ENCODE measurements around the gene HYOU1. TPM values are rescaled to one million over a fixed set of nuclear protein-coding genes. Genes with fewer than 3 reads are reported as not detected.
A peak's percentile ranks its signal among the peaks of the same experiment; 100 is the strongest.

Gene HYOU1
- total RNA-seq, 1 experiment from 2014 or later, result 117 TPM

DNA sequence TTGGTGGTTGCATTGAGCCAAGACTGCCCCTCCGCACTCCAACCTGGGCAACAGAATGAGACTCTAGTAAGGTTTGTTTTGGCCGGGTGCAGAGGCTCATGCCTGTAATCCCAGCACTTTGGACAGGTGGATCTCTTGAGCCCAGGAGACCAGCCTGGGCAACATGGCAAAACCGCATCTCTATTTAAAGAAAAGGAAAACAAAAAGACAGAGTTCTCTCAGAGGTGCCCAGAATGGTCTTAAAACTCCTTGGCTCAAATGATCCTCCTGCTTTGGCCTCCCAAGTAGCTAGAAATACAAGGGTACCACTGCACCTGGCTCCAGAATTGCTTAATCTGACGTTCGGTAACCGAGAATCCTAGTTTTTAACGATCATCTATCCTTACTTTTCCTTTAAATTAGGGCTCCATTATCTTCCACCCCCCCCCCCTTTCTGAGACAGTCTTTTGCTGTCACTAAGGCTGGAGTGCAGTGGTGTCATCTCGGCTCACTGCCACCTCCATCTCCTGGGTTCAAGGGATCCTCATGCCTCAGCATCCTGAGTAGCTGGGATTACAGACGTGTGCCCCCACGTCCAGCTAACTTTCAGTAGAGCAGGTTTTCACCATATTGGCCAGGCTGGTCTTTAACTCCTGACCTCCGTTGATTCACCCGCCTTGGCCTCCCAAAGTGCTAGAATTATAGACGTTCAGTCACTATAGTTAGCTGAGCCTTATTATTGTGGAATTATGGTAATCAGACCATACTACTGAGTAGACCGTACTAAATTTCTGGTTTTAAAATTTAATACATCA, 40.6 kb downstream of the HYOU1 start:
- intact Hi-C loops (cut with micrococcal nuclease; ENCODE audit: unreplicated experiment), result loop anchor here (5.0 kb wide), 2 partner anchors 181 to 306 kb away; no protein-coding TSS in a partner anchor
- no TSS peak for BruUV-seq (replicated peaks)

DNA sequence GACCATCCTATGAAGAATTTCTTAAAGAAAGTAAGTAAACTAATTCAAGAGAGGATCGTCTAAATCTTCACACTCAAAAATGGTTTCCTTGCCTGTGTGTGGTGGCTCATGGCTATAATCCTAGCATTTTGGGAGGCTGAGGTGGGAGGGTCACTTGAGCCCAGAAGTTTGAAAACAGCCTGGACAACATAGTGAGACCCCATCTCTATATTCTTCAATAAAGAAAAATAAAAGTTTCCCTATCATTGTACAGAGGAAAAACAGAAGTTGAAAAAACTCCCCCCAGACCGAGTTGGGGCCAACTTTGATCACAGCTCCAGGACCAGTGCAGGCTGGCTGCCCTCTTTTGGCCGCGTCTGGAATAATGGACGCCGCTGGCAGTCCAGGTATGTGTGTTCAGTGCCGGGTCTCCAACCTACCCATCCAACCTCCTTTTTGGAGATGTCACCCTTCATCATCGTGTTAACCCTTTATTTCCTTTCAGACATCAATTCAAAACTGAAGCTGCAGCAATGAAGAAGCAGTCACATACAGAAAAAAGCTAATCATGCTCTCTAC, 41.9 kb downstream of the HYOU1 start:
- Histone ChIP-seq H3K4me1 (replicated peaks; ENCODE audit: insufficient read depth) (peaks cover 23% of the 10 kb centered on the region), H3K4me3 (no peak overlapping the region; the same call in 1 of the 2 replicates), H3K79me2 (ENCODE audit: low read depth) (peaks cover 55% of the 10 kb centered on the region), H3K36me3 (ENCODE audit: low read depth) (peaks cover 47% of the 10 kb centered on the region), H2AFZ (no peak overlapping the region), H3F3A (ENCODE audit: insufficient read depth, low read depth) (peaks cover 90% of the 10 kb centered on the region), H3K27me3 (ENCODE audit: insufficient read depth, low read depth) (no peaks in the 10 kb centered on the region), H4K20me1 (ENCODE audit: insufficient read depth) (peaks cover 38% of the 10 kb centered on the region), H3K27ac (peak overlapping the region; percentile 24; the same call in 1 of the 2 replicates), H3K9me2 (ENCODE audit: insufficient read depth) (no peaks in the 10 kb centered on the region), H3K4me2 (no peak overlapping the region; the same call in 1 of the 2 replicates), H3K9me3 (ENCODE audit: insufficient read depth, low read depth) (no peaks in the 10 kb centered on the region)
- POLR2A ChIA-PET (ENCODE audit: unreplicated experiment), result interaction anchor here (0.6 kb wide), 2 partner anchors 103 to 326 kb away, joined by 5 to 6 read pairs; no protein-coding TSS in a partner anchor
- CTCF ChIA-PET, result no interaction called here
- BruUV-seq (replicated peaks), result no TSS peak
- no peak for TF ChIP-seq EZH2 (IDR thresholded peaks at IDR 0.05; ENCODE audit: low read depth)
- TF ChIP-seq, protein P1, sequence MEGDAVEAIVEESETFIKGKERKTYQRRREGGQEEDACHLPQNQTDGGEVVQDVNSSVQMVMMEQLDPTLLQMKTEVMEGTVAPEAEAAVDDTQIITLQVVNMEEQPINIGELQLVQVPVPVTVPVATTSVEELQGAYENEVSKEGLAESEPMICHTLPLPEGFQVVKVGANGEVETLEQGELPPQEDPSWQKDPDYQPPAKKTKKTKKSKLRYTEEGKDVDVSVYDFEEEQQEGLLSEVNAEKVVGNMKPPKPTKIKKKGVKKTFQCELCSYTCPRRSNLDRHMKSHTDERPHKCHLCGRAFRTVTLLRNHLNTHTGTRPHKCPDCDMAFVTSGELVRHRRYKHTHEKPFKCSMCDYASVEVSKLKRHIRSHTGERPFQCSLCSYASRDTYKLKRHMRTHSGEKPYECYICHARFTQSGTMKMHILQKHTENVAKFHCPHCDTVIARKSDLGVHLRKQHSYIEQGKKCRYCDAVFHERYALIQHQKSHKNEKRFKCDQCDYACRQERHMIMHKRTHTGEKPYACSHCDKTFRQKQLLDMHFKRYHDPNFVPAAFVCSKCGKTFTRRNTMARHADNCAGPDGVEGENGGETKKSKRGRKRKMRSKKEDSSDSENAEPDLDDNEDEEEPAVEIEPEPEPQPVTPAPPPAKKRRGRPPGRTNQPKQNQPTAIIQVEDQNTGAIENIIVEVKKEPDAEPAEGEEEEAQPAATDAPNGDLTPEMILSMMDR (conservative IDR thresholded peaks at IDR 0.05), result peak; percentile 42; the same call in 1 of the 2 replicates
- intact Hi-C loops (cut with micrococcal nuclease; ENCODE audit: unreplicated experiment), result loop anchor here (5.0 kb wide), 2 partner anchors 182 to 307 kb away; no protein-coding TSS in a partner anchor
- DNase-seq, result peak in 1 of 2 experiments; percentile 24

More for the DNA sequence above, 40.6 kb downstream of the HYOU1 start:
- POLR2A ChIA-PET (ENCODE audit: unreplicated experiment), result interaction anchor here (0.6 to 0.7 kb wide), 2 partner anchors 104 to 322 kb away, joined by 5 to 30 read pairs; no protein-coding TSS in a partner anchor
- H3K9me2 ChIP-seq (ENCODE audit: insufficient read depth), result no peaks in the 10 kb centered on the region
- peak overlapping the region; percentile 97 for H3K4me2 ChIP-seq
- peaks cover 51% of the 10 kb centered on the region for H3K36me3 ChIP-seq (ENCODE audit: low read depth)
- peaks cover 68% of the 10 kb centered on the region for H3K79me2 ChIP-seq (ENCODE audit: low read depth)
- peaks cover 42% of the 10 kb centered on the region for H4K20me1 ChIP-seq (ENCODE audit: insufficient read depth)
- DNase-seq, result peak in 1 of 2 experiments; percentile 19
- peak overlapping the region; percentile 78 for H3K27ac ChIP-seq
- no peak overlapping the region for H2AFZ ChIP-seq
- peak overlapping the region; percentile 98 for H3K4me3 ChIP-seq
- TF ChIP-seq EZH2 (IDR thresholded peaks at IDR 0.05; ENCODE audit: low read depth), result no peak
- TF ChIP-seq, protein P1 (conservative IDR thresholded peaks at IDR 0.05), result no peak
- CTCF ChIA-PET, result no interaction called here
- peaks cover 34% of the 10 kb centered on the region for H3K4me1 ChIP-seq (replicated peaks; ENCODE audit: insufficient read depth)
- H3K9me3 ChIP-seq (ENCODE audit: insufficient read depth, low read depth), result no peaks in the 10 kb centered on the region
- no peaks in the 10 kb centered on the region for H3K27me3 ChIP-seq (ENCODE audit: insufficient read depth, low read depth)
- H3F3A ChIP-seq (ENCODE audit: insufficient read depth, low read depth), result peaks cover 84% of the 10 kb centered on the region

DNA sequence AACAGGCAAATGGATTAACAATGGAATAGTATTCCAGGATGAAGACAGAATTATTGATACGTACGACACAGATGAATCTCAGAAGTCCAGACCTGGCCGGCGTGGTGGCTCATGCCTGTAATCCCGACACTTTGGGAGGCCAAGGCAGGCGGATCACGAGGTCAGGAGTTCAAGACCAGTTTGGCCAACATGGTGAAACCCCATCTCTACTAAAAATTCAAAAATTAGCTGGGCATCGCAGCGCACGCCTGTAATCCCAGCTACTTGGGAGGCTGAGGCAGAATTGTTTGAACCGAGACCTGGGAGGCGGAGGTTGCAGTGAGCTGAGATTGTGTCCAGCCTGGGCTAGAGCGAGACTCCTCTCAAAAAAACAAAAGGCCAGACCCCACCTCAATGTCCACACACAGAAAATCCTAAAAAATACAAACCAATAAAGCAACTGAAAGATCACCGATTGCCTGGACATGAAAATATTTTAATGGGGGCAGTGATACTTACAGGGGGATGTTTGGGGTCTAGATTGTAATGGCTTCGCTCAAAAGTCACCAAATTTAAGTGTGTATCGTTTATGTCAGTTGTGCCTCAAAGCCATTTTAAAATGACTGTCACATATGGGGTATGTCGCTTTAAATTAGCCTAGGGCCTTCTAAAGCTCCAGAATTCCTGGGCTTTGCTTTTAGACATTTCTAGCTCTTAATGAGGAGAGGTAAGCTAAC, 42.6 kb downstream of the HYOU1 start:
- CTCF ChIA-PET, result no interaction called here
- Histone ChIP-seq H3K4me3 (no peak overlapping the region), H3F3A (ENCODE audit: insufficient read depth, low read depth) (peaks cover 96% of the 10 kb centered on the region), H3K79me2 (ENCODE audit: low read depth) (peaks cover 48% of the 10 kb centered on the region), H3K36me3 (ENCODE audit: low read depth) (peaks cover 47% of the 10 kb centered on the region), H3K9me2 (ENCODE audit: insufficient read depth) (no peaks in the 10 kb centered on the region), H2AFZ (no peak overlapping the region), H4K20me1 (ENCODE audit: insufficient read depth) (peaks cover 38% of the 10 kb centered on the region), H3K4me2 (no peak overlapping the region), H3K9me3 (ENCODE audit: insufficient read depth, low read depth) (no peaks in the 10 kb centered on the region), H3K27me3 (ENCODE audit: insufficient read depth, low read depth) (no peaks in the 10 kb centered on the region), H3K4me1 (replicated peaks; ENCODE audit: insufficient read depth) (peaks cover 18% of the 10 kb centered on the region), H3K27ac (peak overlapping the region; percentile 24; the same call in 1 of the 2 replicates)
- BruUV-seq (replicated peaks), result no TSS peak
- TF ChIP-seq, protein P1 (conservative IDR thresholded peaks at IDR 0.05), result no peak
- TF ChIP-seq EZH2 (IDR thresholded peaks at IDR 0.05; ENCODE audit: low read depth), result no peak
- POLR2A ChIA-PET (ENCODE audit: unreplicated experiment), result no interaction called here
- no peak for DNase-seq
- intact Hi-C loops (cut with micrococcal nuclease; ENCODE audit: unreplicated experiment), result no loop called here
